ENCODE data around the gene LUZP2. TPM values are rescaled to one million over a fixed set of nuclear protein-coding genes. Genes with fewer than 3 reads are reported as not detected.
A peak's percentile ranks its signal among the peaks of the same experiment; 100 is the strongest.

Gene LUZP2
- total and polyA plus RNA-seq, 8 donors, result 1.2 to 8.3 (median 4.6) TPM; not detected in 1

- DNase-seq (no peak), ATAC-seq (no peak)
- Histone ChIP-seq H3K27ac (no peak overlapping the region), H3K4me3 (no peak overlapping the region), H3K9me3 (no peaks in the 10 kb centered on the region), H3K4me1 (no peaks in the 10 kb centered on the region), H3K27me3 (no peaks in the 10 kb centered on the region), H3K36me3 (no peaks in the 10 kb centered on the region)
- intact Hi-C loops (cut with DNase I), result no loop called here
- no peak for TF ChIP-seq CTCF (IDR thresholded peaks at IDR 0.05)
Measured at GRCh38 chr11:24833573-24833972, 336.7 kb downstream of the LUZP2 start.

- ATAC-seq (no peak), DNase-seq (no peak)
- H3K27ac ChIP-seq, result no peak overlapping the region
- intact Hi-C loops (cut with DNase I), result no loop called here
- no peak overlapping the region for H3K4me3 ChIP-seq
- H3K36me3 ChIP-seq, result no peaks in the 10 kb centered on the region
- H3K4me1 ChIP-seq, result no peaks in the 10 kb centered on the region
- no peaks in the 10 kb centered on the region for H3K27me3 ChIP-seq
- no peak for TF ChIP-seq CTCF (IDR thresholded peaks at IDR 0.05)
- H3K9me3 ChIP-seq, result no peaks in the 10 kb centered on the region
Measured at GRCh38 chr11:24837112-24837511, 340.3 kb downstream of the LUZP2 start.

GRCh38 chr11:24842308-24842707 is 345.5 kb downstream of the LUZP2 start:
- no peak overlapping the region for H3K27ac ChIP-seq
- DNase-seq, result no peak
- no peak for TF ChIP-seq CTCF (IDR thresholded peaks at IDR 0.05)
- H3K27me3 ChIP-seq, result no peaks in the 10 kb centered on the region
- ATAC-seq, result no peak
- H3K4me1 ChIP-seq, result no peaks in the 10 kb centered on the region
- no peaks in the 10 kb centered on the region for H3K9me3 ChIP-seq
- no peak overlapping the region for H3K4me3 ChIP-seq
- intact Hi-C loops (cut with DNase I), result no loop called here
- no peaks in the 10 kb centered on the region for H3K36me3 ChIP-seq

GRCh38 chr11:24844406-24844805 is 347.6 kb downstream of the LUZP2 start:
- no peaks in the 10 kb centered on the region for H3K4me1 ChIP-seq
- DNase-seq (peak in 1 of 4 donors; percentile 18), ATAC-seq (no peak)
- no peak overlapping the region for H3K4me3 ChIP-seq
- H3K36me3 ChIP-seq, result no peaks in the 10 kb centered on the region
- intact Hi-C loops (cut with DNase I), result no loop called here
- no peaks in the 10 kb centered on the region for H3K27me3 ChIP-seq
- TF ChIP-seq CTCF (IDR thresholded peaks at IDR 0.05), result no peak
- no peak overlapping the region for H3K27ac ChIP-seq
- H3K9me3 ChIP-seq, result no peaks in the 10 kb centered on the region

- TF ChIP-seq CTCF (IDR thresholded peaks at IDR 0.05), result no peak
- Histone ChIP-seq H3K27me3 (no peaks in the 10 kb centered on the region), H3K27ac (no peak overlapping the region), H3K36me3 (no peaks in the 10 kb centered on the region), H3K4me3 (no peak overlapping the region), H3K4me1 (no peaks in the 10 kb centered on the region), H3K9me3 (peaks cover 0 to 4% of the 10 kb centered on the region in 2 donors)
- no peak for ATAC-seq
- intact Hi-C loops (cut with DNase I), result no loop called here
- DNase-seq, result no peak
Measured at GRCh38 chr11:24848857-24849256, 352.0 kb downstream of the LUZP2 start.

Measured in left lung (tissue), 10 donors.